Measurements from ENCODE around the gene GLIS1. TPM values are rescaled to one million over a fixed set of nuclear protein-coding genes. Genes with fewer than 3 reads are reported as not detected.

GLIS1 gene
- total and polyA plus RNA-seq, 7 donors = 0.03 to 0.40 (median 0.15) TPM

DNA sequence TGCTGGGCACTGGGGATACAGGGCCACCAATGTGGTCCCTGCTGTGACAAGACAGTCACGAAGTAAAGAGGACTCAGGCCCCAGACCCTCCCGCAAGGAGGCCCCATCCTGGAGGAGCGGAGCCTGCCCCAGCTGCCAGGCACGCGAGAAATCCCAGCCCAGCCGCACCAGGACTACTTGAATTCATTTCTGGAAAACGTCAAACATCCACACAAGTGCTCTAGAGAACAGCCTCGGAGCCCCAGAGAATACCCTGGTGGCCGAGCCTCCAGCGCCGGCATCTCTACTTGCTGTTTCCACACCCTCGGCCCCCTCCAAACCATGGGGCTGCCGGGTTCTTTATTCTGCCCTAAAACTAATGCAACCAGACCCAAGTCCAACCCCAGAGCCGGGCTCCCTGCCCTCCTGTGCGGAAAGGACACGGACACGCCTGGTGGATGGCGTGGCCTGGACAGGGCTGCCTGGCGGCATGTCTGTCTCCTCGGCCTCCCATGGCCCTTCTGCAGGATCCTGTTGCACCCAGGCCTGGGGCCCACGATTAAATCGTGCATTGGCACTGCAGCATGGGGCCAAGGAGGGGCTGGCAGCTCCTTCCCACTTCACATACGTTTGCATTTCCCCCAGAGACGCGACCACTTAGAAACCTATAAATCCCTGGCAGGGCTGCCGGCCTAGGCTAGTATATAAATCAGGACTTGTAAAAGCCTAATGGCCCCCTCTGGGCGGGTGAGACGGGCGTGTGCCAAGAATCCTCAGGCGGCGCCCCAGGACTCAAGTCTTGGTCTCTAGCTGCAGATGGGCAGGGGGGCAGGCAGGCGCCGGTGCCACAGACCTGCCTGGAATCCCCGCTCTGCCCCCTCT is 238.5 kb downstream of the GLIS1 start:
- intact Hi-C loops (cut with DNase I) = no loop called here
- no peak overlapping the region for H3K4me3 ChIP-seq
- TF ChIP-seq, protein P1, sequence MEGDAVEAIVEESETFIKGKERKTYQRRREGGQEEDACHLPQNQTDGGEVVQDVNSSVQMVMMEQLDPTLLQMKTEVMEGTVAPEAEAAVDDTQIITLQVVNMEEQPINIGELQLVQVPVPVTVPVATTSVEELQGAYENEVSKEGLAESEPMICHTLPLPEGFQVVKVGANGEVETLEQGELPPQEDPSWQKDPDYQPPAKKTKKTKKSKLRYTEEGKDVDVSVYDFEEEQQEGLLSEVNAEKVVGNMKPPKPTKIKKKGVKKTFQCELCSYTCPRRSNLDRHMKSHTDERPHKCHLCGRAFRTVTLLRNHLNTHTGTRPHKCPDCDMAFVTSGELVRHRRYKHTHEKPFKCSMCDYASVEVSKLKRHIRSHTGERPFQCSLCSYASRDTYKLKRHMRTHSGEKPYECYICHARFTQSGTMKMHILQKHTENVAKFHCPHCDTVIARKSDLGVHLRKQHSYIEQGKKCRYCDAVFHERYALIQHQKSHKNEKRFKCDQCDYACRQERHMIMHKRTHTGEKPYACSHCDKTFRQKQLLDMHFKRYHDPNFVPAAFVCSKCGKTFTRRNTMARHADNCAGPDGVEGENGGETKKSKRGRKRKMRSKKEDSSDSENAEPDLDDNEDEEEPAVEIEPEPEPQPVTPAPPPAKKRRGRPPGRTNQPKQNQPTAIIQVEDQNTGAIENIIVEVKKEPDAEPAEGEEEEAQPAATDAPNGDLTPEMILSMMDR (IDR thresholded peaks at IDR 0.05) = no peak
- H3K4me1 ChIP-seq = no peaks in the 10 kb centered on the region
- no peaks in the 10 kb centered on the region for H3K36me3 ChIP-seq (ENCODE audit: insufficient read depth in 1 of 2, low read depth in 1 of 2)
- H3K27me3 ChIP-seq (ENCODE audit: insufficient read depth in 3 of 3, low read length in 2 of 3) = peaks cover 0 to 12% (median 4%) of the 10 kb centered on the region in 3 donors
- DNase-seq (peak in 1 of 2 donors; percentile 47), ATAC-seq (no peak)
- no peak overlapping the region for H3K27ac ChIP-seq
- H3K9me3 ChIP-seq = no peaks in the 10 kb centered on the region
- 71 to 77% (median 72%) methylated on average over 33 to 34 of the region's 34 CpGs for WGBS, 3 donors

DNA sequence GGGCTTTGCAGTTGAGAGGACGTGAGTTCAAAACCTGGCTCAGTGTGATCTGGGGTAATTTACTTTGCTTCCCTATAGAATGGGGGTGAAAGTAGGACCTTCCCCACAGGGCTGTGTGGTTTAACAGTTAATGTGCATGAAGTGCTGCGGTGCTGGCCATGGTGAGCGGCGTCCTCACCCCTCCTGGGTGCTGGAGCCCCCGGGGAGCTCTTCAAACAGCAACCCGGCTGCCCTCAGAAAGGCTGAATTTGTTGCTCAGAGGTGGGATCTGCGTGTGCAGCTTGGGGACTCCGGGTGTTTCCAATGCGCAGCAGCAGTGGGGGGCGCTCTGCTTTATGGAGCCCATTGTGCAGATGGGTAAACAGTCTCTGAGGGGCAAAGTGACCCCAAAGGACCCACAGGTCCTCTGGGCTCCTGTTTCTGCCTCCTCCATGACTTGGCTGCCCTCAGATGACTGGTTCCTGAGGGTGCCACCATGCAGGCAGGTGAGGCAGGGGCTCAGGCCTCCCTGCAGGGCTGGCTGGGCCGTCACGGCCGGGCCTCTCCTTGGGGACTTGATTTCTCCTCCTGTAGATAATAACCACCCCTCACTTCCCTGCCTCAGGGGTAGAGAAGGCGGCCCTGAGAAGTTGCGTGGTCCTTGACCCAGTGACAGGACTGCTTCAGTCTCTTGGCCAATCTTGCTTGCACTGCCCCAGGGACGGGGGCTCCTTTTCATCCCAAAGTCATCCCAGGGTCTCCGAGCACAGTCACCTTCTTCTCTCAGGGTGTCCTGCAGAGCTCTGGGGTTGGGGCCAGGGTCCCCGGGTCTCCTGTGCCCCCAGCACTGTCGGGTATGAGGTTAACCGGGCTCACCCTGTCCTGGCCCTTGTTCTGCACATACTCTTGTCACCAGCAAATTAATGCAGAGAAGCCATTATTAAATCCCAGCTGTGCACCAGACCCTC is 239.4 kb downstream of the GLIS1 start:
- ATAC-seq (no peak), DNase-seq (peak in 1 of 2 donors; percentile 32)
- WGBS, 3 donors = 83 to 90% (median 87%) methylated on average over 20 of the region's 20 CpGs

DNA sequence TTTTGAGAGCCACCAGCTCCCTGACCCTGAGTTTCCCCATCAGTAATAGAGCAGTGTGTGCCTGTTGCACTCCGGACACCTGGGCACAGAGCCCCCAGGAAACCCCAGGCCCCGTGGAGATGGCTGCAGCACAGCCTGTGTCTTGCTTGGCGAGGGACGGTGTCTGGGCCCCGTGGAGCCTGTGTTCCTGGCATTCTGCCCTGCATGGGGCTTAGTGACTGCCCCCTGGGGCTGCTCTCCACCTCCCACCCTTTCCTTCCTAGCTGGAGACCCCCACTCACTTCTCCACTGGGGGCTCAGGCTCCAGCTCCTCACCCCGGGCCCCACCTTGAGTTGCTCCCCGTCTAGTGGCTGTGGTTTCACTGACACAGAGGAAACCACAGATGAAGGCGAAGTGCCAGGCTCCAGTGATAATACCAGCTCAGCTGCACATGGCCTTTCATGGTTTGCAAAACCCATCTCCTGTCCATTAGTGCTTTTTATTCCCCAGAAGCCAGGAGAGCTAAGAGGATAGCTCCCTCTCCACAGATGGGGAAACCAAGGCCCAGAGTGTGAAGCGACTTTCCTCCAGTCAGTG is 240.3 kb downstream of the GLIS1 start:
- peaks cover 0 to 12% (median 4%) of the 10 kb centered on the region in 3 donors for H3K27me3 ChIP-seq (ENCODE audit: insufficient read depth in 3 of 3, low read length in 2 of 3)
- H3K36me3 ChIP-seq (ENCODE audit: insufficient read depth in 1 of 2, low read depth in 1 of 2) = no peaks in the 10 kb centered on the region
- TF ChIP-seq, protein P1 (IDR thresholded peaks at IDR 0.05) = no peak
- no peak overlapping the region for H3K4me3 ChIP-seq
- intact Hi-C loops (cut with DNase I) = no loop called here
- H3K4me1 ChIP-seq = no peaks in the 10 kb centered on the region
- H3K27ac ChIP-seq = no peak overlapping the region
- H3K9me3 ChIP-seq = no peaks in the 10 kb centered on the region
- WGBS, 3 donors = 46 to 67% (median 51%) methylated on average over 9 of the region's 9 CpGs
- no peak for ATAC-seq
- DNase-seq = peak in 1 of 2 donors; percentile 52

More for the DNA sequence above, 239.4 kb downstream of the GLIS1 start:
- Histone ChIP-seq H3K4me3 (no peak overlapping the region), H3K27ac (no peak overlapping the region), H3K9me3 (no peaks in the 10 kb centered on the region), H3K27me3 (ENCODE audit: insufficient read depth in 3 of 3, low read length in 2 of 3) (peaks cover 0 to 12% (median 4%) of the 10 kb centered on the region in 3 donors), H3K36me3 (ENCODE audit: insufficient read depth in 1 of 2, low read depth in 1 of 2) (no peaks in the 10 kb centered on the region), H3K4me1 (no peaks in the 10 kb centered on the region)
- TF ChIP-seq, protein P1 (IDR thresholded peaks at IDR 0.05) = no peak
- intact Hi-C loops (cut with DNase I) = no loop called here

DNA sequence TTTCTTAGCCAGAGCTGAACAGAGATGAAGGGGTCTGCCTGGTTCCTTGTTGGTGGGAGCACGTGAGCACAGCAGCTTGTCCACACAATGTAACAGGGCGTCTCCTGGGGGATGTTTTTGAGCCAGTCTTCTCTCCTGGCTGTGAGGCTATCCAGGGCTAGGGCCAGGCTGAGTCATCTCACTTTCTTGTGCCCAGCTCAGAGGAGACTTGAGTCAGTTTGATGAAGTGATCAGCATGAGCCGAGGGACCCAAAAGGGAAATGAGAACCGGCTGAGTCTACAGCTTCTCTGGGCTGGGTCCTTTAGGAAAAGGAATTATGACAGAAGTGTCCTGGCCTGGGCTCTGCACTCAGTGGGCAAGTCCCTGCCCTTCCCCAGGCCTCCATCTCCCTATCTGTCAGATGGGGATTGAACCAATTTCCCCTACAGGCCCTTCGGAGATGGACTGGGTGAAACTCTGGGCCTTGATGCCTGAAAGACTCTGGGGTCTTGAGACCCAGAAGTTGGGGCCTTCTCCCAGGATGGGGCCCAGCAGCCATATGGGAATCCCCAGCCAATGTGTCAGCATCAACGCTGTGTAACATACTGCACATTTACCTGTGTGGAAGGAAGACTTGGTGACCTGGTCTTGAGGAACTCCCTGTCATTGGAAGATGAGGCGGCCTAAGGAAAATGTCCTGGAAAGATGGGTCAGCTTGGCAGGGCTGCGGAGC is 243.2 kb downstream of the GLIS1 start:
- H3K27ac ChIP-seq = no peak overlapping the region
- H3K27me3 ChIP-seq (ENCODE audit: insufficient read depth in 3 of 3, low read length in 2 of 3) = peaks cover 0 to 17% (median 0%) of the 10 kb centered on the region in 3 donors
- no peak overlapping the region for H3K4me3 ChIP-seq
- H3K4me1 ChIP-seq = no peaks in the 10 kb centered on the region
- TF ChIP-seq, protein P1 (IDR thresholded peaks at IDR 0.05) = no peak
- ATAC-seq (no peak), DNase-seq (no peak)
- no peaks in the 10 kb centered on the region for H3K9me3 ChIP-seq
- intact Hi-C loops (cut with DNase I) = no loop called here
- no peaks in the 10 kb centered on the region for H3K36me3 ChIP-seq (ENCODE audit: insufficient read depth in 1 of 2, low read depth in 1 of 2)
- 94 to 97% (median 95%) methylated on average over 8 of the region's 8 CpGs for WGBS, 3 donors
